Left colon (tissue), 2 donors: ENCODE data around the gene TRIP6. TPM values are rescaled to one million over a fixed set of nuclear protein-coding genes. Genes with fewer than 3 reads are reported as not detected.
"Not testable (repeated sequence)": the region's sequence is repeated elsewhere in the genome, so short reads cannot be mapped to it uniquely, and the experiment has no call there.

Experiments
- ATAC-seq: fragments of 200-7000 bp; cut with Tn5 transposase; one replicate; pipeline ENCODE4 v1.9.1; 2020; ENCODE audit warnings: mild to moderate bottlenecking, moderate library complexity
- DNase-seq, 2 donors: peaks; one replicate each; pipeline ENCODE4 v3.0.0-alpha.2; 2020
- intact Hi-C, 2 donors: fragments of 100-400 bp; cut with DNase I in 1 of 2; cut with micrococcal nuclease in 1 of 2; formaldehyde crosslinking; loops; one replicate each; pipeline versions ENCODE4 v1.11.2 to v1.14.0; 2022; cut with DNase I, micrococcal nuclease
- total RNA-seq, 2 donors: library from RNA; stranded (reverse); fragmentation: NEBNext Ultra II Directional; extraction: Animal tissue kit (Norgen Biotek cat#: 25700); gene quantifications; one replicate each; pipeline ENCODE4 v1.2.1, GENCODE V29; 2021
- donor health status: DM: no; HTN: no; CAD: no.
- donor health status: DM: yes; HTN: yes; CAD: no.

TRIP6 gene
- total RNA-seq, 2 donors from 2014 or later: 18.6 to 21.4 TPM

DNA sequence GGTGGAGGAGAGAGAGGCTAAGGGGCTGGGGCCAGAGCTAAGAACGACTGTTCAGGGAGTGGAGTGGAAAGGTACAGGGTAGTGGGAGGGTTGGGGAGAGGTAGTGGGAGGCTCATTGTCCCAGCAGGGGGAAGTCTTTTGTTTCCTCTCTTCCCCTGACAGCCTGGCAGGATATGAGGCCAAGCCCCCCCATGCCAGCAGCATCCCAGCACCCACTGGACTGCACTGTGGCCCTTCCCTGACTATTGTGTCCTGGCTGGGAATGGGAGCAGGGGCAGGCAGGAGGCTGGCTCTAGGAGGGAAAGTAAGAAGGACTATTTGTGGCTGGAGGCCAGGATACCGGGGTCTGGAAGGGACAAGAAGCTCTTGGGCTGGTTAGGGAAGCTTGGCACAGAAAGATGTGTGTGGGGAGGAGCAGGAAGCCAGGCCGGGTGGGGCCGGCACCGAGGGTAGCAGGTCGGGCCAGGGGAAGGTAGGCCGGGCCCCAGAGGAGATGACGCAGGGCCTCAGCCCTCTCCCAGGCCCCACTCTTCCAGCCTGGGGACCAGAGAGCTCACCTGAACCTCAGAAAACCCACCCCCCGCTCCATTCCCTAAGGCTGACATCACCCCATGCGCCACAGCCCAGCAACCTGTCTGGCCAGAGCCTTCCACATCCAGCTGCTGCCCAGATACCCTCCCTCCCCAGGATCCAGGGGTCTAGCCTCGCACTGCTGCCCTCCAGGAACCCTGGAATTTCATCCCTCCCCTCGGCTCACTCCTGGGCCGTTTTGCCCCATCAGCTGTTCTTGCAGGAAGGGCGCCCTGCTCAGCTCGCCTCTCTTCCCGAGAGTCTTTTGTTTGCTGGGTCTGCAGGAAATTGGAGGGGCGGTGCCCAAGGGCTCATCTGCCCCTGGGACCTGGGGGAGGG, 31.0 kb upstream of the TRIP6 start:
- intact Hi-C loops: no loop called here
- DNase-seq (peak; percentile 75 to 82), ATAC-seq (peak; percentile 80)

DNA sequence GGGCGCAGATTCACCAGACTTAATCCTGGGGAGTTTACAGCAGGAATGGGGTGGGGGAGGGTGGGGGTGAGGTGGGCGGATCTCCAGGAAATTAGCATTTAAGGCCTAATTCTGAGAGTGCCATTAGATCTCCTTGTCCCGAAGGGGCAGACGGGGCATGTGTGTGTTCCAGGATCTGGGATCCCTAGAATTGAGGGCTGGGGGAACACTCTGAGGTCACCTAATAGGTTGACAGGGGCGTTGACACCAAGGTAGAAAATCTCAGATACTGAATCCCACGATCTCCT, 30.4 kb upstream of the TRIP6 start:
- intact Hi-C loops: no loop called here
- ATAC-seq (no peak), DNase-seq (no peak)

DNA sequence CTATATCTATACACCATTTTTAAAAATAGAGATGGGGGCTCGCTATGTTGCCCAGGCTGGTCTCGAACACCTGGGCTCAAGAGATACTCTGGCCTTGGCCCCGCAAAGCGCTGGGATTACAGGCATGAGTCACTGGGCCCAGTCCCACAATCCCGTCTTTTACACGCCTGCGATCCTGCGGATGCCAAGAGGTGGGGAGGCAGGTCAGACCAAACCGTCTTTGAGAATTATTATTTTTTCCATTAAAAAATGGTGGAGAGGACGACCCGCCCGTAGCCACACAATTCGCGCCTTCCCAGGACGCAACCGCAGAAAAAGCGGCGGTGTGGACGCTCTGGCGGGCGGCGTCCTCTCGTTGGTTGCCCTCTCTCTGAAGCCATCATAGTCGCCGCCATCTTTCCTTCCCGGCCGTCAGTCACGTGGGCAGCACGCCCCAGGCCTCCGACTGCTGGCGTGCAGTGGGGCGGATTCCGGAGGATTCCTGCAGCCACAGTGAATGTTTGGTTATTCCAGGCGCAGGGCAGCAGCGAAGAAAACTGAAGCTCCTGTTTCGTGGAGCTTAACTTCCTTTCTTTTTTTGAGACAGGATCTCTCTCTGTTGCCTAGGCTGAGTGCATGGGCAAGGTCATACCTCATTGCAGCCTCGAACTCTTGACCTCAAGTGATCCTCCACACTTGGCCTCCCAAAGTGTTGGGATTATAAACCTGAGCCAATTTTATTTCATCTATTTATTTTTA, 29.9 kb upstream of the TRIP6 start:
- intact Hi-C loops: no loop called here
- DNase-seq (peak; percentile 90 to 92), ATAC-seq (peak; percentile 89)

DNA sequence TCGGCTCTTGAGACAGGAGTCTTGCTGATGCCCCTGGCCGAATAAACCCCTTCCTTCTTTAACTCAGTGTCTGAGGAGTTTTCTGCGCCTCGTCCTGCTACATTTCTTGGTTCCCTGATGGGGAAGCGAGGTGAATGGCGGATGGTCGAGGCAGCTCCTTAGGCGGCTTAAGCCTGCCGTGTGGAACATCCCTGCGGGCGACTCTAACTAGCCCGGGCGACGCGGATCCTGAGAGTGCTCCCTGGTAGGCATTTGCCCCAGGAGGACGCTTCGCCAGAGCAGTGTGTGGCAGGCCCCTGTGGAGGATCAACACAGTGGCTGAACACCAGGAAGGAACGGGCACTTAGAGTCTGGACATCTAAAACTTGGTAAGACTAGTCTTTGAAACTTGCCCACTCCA, 27.8 kb upstream of the TRIP6 start:
- no peak for DNase-seq
- ATAC-seq: no peak
- intact Hi-C loops: no loop called here

DNA sequence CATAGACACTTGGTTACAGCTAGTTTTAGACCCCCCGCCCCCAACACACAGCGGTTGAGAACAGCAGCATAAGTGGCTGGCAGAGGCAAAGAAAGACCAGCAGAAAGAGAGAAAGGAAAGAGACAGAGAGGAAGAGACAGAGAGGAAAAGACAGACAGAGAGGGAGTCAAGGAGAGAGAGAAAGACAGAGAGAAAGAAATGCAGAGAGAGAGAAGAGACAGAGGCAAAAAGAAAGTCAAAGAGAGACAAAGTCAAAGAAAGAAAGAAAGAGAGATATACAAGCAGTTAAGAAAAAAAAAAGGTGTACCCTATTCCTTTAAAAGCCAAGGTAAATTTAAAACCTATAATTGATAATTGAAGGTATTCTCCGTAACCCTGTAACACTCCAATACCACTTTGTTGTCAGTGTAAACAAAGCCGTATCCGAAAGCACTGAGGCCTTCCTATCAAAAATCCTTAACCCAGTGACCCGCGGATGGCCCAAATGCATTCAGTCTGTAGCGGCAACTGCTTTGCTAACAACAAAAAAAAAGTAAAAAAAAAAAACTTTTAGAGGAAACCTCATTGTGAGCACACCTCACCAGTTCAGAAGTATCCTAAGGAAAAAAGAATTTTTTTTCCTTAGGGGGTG, 26.6 kb upstream of the TRIP6 start:
- ATAC-seq: no peak
- intact Hi-C loops: no loop called here
- DNase-seq: no peak

DNA sequence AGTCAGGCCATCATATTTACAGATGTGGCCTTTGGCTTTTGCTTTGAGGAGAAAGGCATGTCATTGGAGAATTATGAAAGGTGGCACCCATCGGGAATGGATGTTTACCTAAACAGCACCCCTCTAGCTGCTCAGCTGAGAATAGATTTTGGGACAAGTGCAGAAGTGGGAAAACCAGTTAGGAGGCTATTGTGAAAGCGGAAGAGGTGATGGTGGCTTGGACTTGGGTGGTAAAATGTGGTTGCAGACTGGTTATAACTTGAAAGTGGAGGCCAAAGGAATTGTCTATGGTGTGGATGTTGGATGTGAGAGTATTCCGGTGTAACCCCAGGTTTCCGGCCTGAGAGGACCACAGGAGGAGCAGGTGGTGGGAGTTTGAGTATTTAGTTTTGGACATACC, 19.8 kb upstream of the TRIP6 start:
- DNase-seq (no peak), ATAC-seq (no peak)
- intact Hi-C loops: no loop called here

DNA sequence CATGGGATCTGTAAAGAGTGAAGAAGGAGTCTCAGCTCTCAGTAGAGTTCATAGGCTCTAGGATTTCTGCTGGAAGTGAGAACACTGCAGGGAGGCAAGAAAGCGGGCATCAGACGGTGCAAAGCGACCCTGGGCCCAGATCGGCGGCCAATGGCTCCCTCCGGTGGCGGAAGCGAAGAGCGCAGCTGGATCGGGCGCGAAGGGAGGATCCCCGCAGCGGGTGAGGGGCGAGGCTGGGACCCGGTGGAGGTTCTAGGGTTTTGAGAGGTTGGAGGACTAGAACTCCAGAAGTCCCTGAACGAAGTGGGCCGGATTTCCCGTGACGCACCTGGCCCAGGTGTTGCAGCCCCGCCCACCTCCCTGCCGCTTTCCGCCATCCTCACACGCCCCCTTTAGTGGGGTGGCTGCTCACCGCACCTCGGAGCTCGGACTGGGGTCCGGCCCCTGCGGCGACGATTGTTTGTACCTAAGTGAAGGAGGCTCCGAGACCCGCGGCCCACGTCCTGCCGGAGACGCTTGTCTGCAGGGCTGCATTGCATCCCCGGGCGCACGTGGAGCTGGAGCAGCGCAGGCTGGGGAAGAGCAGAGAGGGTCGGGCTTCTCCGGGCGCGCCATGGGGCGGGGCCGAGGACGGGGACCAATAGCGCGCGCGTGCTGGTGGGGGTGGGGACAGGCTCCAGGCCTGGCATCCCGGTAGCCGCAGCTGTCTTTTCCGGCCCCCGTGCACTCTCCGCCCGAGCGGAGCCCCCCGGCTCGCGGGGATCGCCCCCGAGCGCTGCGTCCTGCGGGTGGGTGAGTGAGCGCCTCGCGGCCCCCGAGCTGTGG, 14.9 kb upstream of the TRIP6 start, which contains the start of gene SLC12A9:
SLC12A9 (plus strand) TSS at position 666 of the 825 bp plus-strand sequence. CDS start 1,485 bp downstream, outside the sequence.
- peak; percentile 98 for ATAC-seq
- intact Hi-C loops: loop anchor here in 1 of 2 donors (2.0 to 5.0 kb wide), 2 partner anchors 53 to 145 kb away; partner anchors contain the start of gene POP7
- DNase-seq: peak; percentile 92 to 96

DNA sequence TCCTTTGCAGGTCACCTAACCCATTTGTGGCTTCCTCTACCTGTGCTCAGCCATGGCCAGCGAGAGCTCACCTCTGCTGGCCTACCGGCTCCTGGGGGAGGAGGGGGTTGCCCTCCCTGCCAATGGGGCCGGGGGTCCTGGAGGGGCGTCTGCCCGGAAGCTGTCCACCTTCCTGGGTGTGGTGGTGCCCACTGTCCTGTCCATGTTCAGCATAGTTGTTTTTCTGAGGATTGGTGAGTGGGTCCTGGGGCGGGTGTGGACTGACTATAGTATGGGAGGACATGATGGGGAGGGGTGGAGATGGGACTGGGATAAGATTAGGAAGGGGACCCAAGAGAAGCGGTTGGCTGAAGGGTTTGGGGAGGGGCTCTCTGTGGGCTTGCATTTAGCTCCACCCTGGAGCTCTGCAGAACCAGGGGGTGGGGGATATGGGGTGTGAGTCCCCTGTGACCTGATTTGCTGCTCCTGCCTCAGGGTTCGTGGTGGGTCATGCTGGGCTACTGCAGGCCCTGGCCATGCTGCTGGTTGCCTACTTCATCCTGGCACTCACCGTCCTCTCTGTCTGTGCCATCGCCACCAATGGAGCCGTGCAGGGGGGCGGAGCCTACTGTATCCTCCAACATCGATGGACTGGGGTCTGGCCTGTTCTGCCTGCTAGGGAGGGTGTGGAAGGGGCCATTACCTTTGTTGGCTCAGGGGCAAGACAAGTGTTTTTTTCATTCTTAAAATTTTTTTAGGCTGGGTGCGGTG, 12.9 kb upstream of the TRIP6 start:
- no peak for DNase-seq
- ATAC-seq: no peak
- intact Hi-C loops: loop anchor here in 1 of 2 donors (5.0 kb wide), 1 partner anchor 147 kb away; the partner anchor contains the start of gene POP7

DNA sequence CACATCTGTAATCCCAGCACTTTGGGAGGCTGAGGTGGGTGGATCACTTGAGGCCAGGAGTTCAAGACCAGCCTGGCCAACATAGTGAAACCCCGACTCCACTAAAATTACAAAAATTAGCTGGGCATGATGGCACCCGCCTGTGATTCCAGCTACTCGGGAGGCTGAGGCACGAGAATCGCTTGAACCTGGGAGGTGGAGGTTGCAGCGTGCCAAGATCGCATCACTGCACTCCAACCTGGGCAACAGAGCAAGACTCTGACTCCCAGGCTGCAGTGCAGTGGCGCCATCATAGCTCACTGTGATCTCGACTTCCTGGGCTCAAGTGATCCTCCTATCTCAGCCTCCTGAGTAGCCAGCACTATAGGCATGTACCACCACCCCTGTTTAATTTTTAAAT, 12.3 kb upstream of the TRIP6 start:
- DNase-seq, ATAC-seq: not testable (repeated sequence)
- intact Hi-C loops: loop anchor here in 1 of 2 donors (5.0 kb wide), 1 partner anchor 148 kb away; the partner anchor contains the start of gene POP7

DNA sequence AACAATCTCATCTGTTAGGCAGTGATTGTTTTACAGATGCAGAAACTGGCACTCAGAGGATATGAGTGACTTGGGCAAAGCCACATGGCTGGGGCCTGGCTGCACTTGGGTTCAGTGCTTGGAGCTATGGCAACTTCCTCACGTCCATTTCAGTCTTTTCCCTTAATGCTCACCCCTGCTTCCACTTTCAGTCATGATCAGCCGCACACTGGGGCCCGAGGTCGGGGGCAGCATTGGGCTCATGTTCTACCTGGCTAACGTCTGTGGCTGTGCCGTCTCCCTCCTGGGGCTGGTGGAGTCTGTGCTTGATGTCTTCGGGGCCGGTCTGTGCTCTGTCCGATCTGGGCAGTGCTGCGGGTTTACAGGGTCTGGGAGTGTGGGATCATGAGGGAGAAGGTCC, 11.7 kb upstream of the TRIP6 start:
- no peak for ATAC-seq
- intact Hi-C loops: no loop called here
- DNase-seq: no peak

DNA sequence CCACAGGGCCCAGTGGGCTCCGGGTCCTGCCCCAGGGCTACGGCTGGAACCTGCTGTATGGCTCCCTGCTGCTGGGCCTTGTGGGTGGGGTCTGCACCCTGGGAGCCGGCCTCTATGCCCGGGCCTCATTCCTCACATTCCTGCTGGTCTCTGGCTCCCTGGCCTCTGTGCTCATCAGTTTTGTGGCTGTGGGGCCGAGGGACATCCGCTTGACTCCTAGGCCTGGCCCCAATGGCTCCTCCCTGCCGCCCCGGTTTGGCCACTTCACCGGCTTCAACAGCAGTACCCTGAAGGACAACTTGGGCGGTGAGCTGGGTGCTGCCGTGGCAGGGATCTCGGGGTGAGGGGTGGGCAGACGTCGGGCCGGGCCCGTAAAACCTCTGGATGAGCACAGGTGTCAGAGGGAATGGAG, 10.3 kb upstream of the TRIP6 start:
- intact Hi-C loops: no loop called here
- ATAC-seq (no peak), DNase-seq (no peak)

DNA sequence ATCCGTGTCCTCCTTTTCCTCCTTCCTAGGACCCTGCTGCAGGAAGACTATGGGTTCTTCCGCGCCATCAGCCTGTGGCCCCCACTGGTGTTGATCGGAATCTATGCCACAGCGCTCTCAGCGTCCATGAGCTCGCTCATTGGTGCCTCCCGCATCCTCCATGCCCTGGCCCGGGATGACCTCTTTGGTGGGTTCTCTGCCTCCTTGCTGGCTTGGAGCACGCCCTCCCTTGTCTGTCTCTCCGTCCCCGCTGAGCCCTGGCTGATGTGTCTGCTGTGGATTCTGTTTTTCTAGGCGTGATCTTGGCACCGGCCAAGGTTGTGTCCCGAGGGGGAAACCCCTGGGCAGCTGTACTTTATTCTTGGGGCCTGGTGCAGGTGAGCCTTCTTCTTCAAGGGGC, 7.3 kb upstream of the TRIP6 start:
- ATAC-seq (no peak), DNase-seq (no peak)
- intact Hi-C loops: no loop called here

DNA sequence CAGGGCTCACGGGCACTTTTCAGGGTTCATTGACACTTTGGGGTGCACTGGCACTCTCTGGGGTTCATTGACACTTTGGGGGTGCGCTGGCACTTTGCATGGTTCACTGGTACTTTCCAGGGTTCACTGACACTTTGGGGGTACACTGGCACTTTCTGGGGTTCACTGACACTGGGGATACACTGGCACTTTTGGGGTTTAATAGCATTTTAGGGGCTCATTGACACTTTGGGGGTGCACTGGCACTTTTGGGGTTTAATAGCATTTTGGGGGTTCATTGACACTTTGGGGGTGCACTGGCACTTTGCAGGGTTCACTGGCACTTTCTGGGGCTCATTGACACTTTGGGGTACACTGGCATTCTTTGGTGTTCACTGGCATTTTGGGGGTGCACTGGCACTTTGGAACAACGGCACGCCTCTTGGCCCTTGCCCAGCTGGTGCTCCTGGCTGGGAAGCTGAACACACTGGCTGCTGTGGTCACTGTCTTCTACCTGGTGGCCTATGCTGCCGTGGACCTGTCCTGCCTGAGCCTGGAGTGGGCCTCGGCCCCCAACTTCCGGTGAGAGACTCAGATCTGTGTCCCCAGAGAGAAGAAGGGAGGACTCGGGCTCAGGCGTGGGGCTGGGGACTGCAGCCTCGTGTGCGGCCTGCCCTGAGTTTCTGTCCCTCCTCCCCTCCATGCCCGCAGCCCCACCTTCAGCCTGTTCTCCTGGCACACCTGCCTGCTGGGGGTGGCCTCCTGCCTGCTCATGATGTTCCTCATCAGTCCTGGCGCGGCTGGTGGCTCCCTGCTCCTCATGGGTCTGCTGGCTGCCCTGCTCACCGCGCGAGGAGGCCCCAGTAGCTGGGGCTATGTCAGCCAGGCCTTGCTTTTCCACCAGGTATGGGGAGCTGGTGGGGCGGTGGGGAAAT, 6.2 kb upstream of the TRIP6 start:
- DNase-seq (no peak), ATAC-seq (no peak)
- intact Hi-C loops: no loop called here

DNA sequence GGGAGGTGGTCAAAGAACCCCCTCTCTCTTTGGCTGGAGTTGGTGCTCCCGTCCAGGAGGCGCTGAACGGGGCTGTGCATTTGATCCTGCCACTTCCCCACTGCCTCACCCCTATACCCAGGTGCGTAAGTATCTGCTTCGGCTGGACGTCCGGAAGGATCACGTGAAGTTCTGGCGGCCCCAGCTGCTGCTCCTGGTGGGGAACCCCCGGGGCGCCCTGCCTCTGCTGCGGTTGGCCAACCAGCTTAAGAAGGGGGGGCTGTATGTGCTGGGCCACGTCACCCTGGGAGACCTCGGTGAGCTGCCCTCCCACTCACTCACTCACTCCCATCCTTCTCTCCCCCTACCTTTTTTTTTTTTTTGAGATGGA, 5.6 kb upstream of the TRIP6 start:
- DNase-seq (no peak), ATAC-seq (no peak)
- intact Hi-C loops: no loop called here

DNA sequence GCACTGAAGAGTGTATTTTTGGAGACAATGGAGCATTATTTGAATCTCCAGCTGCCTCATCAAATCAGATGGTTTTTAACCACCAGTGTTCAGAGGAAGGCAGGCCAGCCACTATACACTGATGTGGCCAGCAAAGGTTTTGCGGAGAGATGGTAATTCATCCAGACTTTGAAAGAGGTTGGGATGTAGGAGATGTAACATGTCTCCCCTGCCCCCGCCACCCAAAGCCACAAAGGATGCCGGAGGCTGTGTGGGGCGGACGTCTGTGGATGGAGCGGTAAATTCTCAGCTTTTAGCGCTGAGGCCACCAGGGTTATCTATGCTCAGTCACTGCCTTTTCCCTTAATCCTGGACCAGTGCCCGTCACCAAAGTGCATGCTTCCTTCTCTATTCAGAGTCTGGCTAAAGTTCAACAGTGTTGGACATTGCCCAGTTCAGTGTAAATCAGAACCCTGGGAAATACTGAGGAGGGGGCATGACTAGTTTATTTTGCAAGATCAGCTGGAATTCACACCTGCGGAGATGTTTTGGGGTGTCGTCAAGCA, 3.7 kb upstream of the TRIP6 start:
- DNase-seq (peak in 1 of 2 donors; percentile 58), ATAC-seq (peak; percentile 20)
- intact Hi-C loops: no loop called here

DNA sequence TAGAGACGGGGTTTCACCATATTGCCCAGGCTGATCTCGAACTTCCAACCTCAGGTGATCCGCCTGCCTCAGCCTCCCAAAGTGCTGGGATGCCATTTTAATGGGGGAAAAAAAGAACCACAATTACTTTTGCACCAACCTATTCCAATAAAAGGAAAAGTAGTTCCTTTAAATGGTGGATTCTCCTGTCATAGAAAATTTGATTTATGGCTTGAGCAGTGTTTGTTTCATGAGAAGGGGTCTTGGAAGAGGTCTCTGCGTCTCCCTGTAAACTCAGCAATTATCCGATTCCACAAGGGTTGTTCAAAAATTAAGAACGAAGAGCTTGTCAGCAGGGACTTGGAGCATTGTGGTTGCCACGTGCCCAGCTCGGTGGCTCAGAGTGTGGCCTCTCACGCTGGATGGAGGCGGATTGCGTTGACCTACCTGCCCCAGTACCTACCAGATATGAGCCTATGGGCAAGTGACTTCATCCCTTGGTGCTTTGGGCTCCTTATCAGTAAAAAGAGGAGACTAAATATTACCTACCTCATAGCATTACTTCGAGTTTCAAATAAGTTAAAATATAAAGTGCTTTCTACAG, 2.8 kb upstream of the TRIP6 start:
- intact Hi-C loops: no loop called here

More for the DNA sequence above, 2.8 kb upstream of the TRIP6 start:
- DNase-seq (no peak), ATAC-seq (no peak)
